22Rv1 (cell line): ENCODE data around the gene GNB5.

Experiments
- H3K27ac ChIP-seq: fragments of 450-650 bp; 2 replicates; pipeline ENCODE4 v1.5.1; 2017
- CTCF ChIP-seq: fragments of 450-650 bp; IDR thresholded peaks from 2 replicates; pipeline ENCODE4 v1.5.1; 2017; ENCODE audit warnings: mild to moderate bottlenecking
- ZFX ChIP-seq: fragments of 450-650 bp; IDR thresholded peaks from 2 replicates; pipeline ENCODE4 v1.6.1; 2017; ENCODE audit warnings: antibody characterized with exemption, borderline replicate concordance

GNB5 gene

GRCh38 chr15:52139599-52140462 lies 51.4 kb downstream of the GNB5 start:
- H3K27ac ChIP-seq: no peak overlapping the region
- TF ChIP-seq CTCF (peak; percentile 95), ZFX (no peak)

GRCh38 chr15:52137432-52138357 lies 53.5 kb downstream of the GNB5 start:
- H3K27ac ChIP-seq: no peak overlapping the region
- TF ChIP-seq CTCF (no peak), ZFX (no peak)

- TF ChIP-seq ZFX: no peak
- TF ChIP-seq CTCF: no peak
- H3K27ac ChIP-seq: no peak overlapping the region
Observed at GRCh38 chr15:52136442-52136980, 54.7 kb downstream of the GNB5 start.

- H3K27ac ChIP-seq: no peak overlapping the region
- TF ChIP-seq CTCF: no peak
- TF ChIP-seq ZFX: no peak
Observed at GRCh38 chr15:52134502-52135144, 56.6 kb downstream of the GNB5 start.

GRCh38 chr15:52133510-52134220 lies 57.5 kb downstream of the GNB5 start:
- no peak overlapping the region for H3K27ac ChIP-seq
- no peak for TF ChIP-seq ZFX
- TF ChIP-seq CTCF: no peak

GRCh38 chr15:52132066-52132465 lies 59.1 kb downstream of the GNB5 start:
- H3K27ac ChIP-seq: no peak overlapping the region

More at GRCh38 chr15:52132066-52132465, 59.1 kb downstream of the GNB5 start:
- no peak for TF ChIP-seq CTCF
- no peak for TF ChIP-seq ZFX
